ENCODE measurements around the gene ARHGAP24. TPM values are rescaled to one million over a fixed set of nuclear protein-coding genes. Genes with fewer than 3 reads are reported as not detected.

Gene ARHGAP24
- total and polyA plus RNA-seq, 10 of the 15 experiments (the other 5 are each of a cell fraction or from before 2014, with no cell fraction given), result 0.10 to 4.2 (median 0.52) TPM

GRCh38 chr4:85732124-85732523 lies 257.2 kb downstream of the ARHGAP24 start (continued):
- TF ChIP-seq, protein P1, sequence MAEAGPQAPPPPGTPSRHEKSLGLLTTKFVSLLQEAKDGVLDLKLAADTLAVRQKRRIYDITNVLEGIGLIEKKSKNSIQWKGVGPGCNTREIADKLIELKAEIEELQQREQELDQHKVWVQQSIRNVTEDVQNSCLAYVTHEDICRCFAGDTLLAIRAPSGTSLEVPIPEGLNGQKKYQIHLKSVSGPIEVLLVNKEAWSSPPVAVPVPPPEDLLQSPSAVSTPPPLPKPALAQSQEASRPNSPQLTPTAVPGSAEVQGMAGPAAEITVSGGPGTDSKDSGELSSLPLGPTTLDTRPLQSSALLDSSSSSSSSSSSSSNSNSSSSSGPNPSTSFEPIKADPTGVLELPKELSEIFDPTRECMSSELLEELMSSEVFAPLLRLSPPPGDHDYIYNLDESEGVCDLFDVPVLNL (IDR thresholded peaks at IDR 0.05; ENCODE audit: low read depth, low read length), result no peak
- no peak for TF ChIP-seq EZH2 (IDR thresholded peaks at IDR 0.05; ENCODE audit: borderline replicate concordance, control insufficient read depth, low read depth, low read length)
- peak; percentile 65; the same call in 1 of the 2 replicates for TF ChIP-seq TCF3 (IDR thresholded peaks at IDR 0.05; ENCODE audit: borderline replicate concordance, insufficient read depth, low read depth, low read length)
- no peak for TF ChIP-seq NRF1 (conservative IDR thresholded peaks at IDR 0.05; ENCODE audit: low read depth, low read length)
- peak; percentile 88; the same call in 1 of the 2 replicates for TF ChIP-seq FOXM1 (IDR thresholded peaks at IDR 0.05; ENCODE audit: low read depth, low read length)
- no peak for TF ChIP-seq TARDBP (IDR thresholded peaks at IDR 0.05; ENCODE audit: borderline replicate concordance)
- TF ChIP-seq STAT3 (IDR thresholded peaks at IDR 0.05; ENCODE audit: low read depth, low read length), result no peak
- TF ChIP-seq NR2F1 (conservative IDR thresholded peaks at IDR 0.05), result no peak
- TF ChIP-seq, protein P2, sequence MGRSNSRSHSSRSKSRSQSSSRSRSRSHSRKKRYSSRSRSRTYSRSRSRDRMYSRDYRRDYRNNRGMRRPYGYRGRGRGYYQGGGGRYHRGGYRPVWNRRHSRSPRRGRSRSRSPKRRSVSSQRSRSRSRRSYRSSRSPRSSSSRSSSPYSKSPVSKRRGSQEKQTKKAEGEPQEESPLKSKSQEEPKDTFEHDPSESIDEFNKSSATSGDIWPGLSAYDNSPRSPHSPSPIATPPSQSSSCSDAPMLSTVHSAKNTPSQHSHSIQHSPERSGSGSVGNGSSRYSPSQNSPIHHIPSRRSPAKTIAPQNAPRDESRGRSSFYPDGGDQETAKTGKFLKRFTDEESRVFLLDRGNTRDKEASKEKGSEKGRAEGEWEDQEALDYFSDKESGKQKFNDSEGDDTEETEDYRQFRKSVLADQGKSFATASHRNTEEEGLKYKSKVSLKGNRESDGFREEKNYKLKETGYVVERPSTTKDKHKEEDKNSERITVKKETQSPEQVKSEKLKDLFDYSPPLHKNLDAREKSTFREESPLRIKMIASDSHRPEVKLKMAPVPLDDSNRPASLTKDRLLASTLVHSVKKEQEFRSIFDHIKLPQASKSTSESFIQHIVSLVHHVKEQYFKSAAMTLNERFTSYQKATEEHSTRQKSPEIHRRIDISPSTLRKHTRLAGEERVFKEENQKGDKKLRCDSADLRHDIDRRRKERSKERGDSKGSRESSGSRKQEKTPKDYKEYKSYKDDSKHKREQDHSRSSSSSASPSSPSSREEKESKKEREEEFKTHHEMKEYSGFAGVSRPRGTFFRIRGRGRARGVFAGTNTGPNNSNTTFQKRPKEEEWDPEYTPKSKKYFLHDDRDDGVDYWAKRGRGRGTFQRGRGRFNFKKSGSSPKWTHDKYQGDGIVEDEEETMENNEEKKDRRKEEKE (IDR thresholded peaks at IDR 0.05), result no peak
- peak; percentile 87 for TF ChIP-seq BCL11A (IDR thresholded peaks at IDR 0.05; ENCODE audit: low read depth, low read length)
- no peak for TF ChIP-seq MEF2B (IDR thresholded peaks at IDR 0.05; ENCODE audit: partially characterized antibody, poor library complexity, severe bottlenecking)
- TF ChIP-seq SMAD5 (IDR thresholded peaks at IDR 0.05; ENCODE audit: low read depth), result no peak
- peak; percentile 81 for TF ChIP-seq CREM (IDR thresholded peaks at IDR 0.05; ENCODE audit: low read depth)
- no peak for TF ChIP-seq SMC3 (IDR thresholded peaks at IDR 0.05; ENCODE audit: borderline replicate concordance, low read length)
- TF ChIP-seq BCL3 (IDR thresholded peaks at IDR 0.05; ENCODE audit: borderline replicate concordance, insufficient read depth, low read depth, low read length, poor library complexity, severe bottlenecking), result no peak
- TF ChIP-seq ELK1 (IDR thresholded peaks at IDR 0.05; ENCODE audit: low read depth, low read length), result no peak
- TF ChIP-seq RAD21 (IDR thresholded peaks at IDR 0.05; ENCODE audit: insufficient read depth, low read depth, low read length), result no peak
- 0 out of 2 replicates have a peak, but pooled peaks have one; percentile 66 for TF ChIP-seq MEF2A (IDR thresholded peaks at IDR 0.05; ENCODE audit: insufficient read depth, low read depth, low read length)
- TF ChIP-seq RUNX3 (IDR thresholded peaks at IDR 0.05; ENCODE audit: low read length), result peak; percentile 89
- TF ChIP-seq GABPA (IDR thresholded peaks at IDR 0.05; ENCODE audit: low read depth), result peak; percentile 63
- peak; percentile 96 for TF ChIP-seq JUNB (IDR thresholded peaks at IDR 0.05)
- TF ChIP-seq HDGF (IDR thresholded peaks at IDR 0.05), result no peak
- TF ChIP-seq MXI1 (IDR thresholded peaks at IDR 0.05; ENCODE audit: low read depth, low read length), result no peak
